NCI-H1436 treated with DMSO at 0.1 percent for 48 hours (cell line): ENCODE measurements around the gene ZFYVE19.
"Not testable (repeated sequence)": the region's sequence is repeated elsewhere in the genome, so short reads cannot be mapped to it uniquely, and the experiment has no call there.

Source experiments
- DNase-seq: peaks from one replicate; lab custom pipeline; 2025; lab: John Stamatoyannopoulos, UW

ZFYVE19 gene

GRCh38 chr15:40847223-40847961 is 40.5 kb downstream of the ZFYVE19 start:
- DNase-seq: peak; percentile 64

- DNase-seq: no peak
Measured at GRCh38 chr15:40850576-40851112, 43.8 kb downstream of the ZFYVE19 start.

- no peak for DNase-seq
Measured at GRCh38 chr15:40852529-40852928, 45.6 kb downstream of the ZFYVE19 start.

- no peak for DNase-seq
Measured at GRCh38 chr15:40853241-40853890, 46.5 kb downstream of the ZFYVE19 start.

- no peak for DNase-seq
Measured at GRCh38 chr15:40854161-40854560, 47.3 kb downstream of the ZFYVE19 start.

GRCh38 chr15:40855706-40856234 is 48.9 kb downstream of the ZFYVE19 start:
- no peak for DNase-seq

GRCh38 chr15:40856746-40857145 is 49.9 kb downstream of the ZFYVE19 start:
- DNase-seq: no peak

- DNase-seq: peak; percentile 53
Measured at GRCh38 chr15:40857601-40858341, 50.9 kb downstream of the ZFYVE19 start.

- DNase-seq: no peak
Measured at GRCh38 chr15:40858706-40859105, 51.8 kb downstream of the ZFYVE19 start.

GRCh38 chr15:40859206-40859851 is 52.4 kb downstream of the ZFYVE19 start:
- DNase-seq: peak; percentile 46

GRCh38 chr15:40861147-40861546 is 54.3 kb downstream of the ZFYVE19 start:
- not testable (repeated sequence) for DNase-seq

- DNase-seq: no peak
Measured at GRCh38 chr15:40863660-40864270, 56.9 kb downstream of the ZFYVE19 start.
